ENCODE data around the gene MAPK10.

DNA sequence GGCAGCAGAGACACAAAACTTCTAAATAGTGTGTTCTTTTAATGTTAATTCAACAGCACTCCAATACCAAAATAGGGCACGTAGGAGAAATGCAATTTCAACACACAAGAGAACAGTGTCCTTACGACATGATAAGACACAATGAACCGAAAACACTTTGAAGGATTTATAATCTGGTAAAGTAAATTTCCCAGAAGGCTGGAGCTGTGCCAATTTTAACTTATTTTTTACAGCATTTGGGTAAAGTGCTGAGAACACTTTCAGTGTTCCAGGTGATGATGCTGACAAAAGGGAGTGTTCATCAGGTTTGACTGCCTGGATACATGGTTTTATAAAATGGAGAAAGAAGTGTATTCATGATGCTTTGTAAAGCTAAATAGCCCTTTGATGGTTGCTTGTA is 76.5 kb downstream of the MAPK10 start:
- TF ChIP-seq CTCF (conservative IDR thresholded peaks at IDR 0.05; ENCODE audit: low read length), result no peak
- TF ChIP-seq EZH2phosphoT487 (IDR thresholded peaks at IDR 0.05; ENCODE audit: borderline replicate concordance, low read depth, low read length), result no peak
